Neural progenitor cell (in vitro differentiated cells): ENCODE measurements around the gene PRKAR1A.

Source experiments
- EZH2 ChIP-seq: fragments of 200-600 bp; sonication (generic); IDR thresholded peaks from 2 replicates; pipeline ENCODE4 v1.6.1; 2017; ENCODE audit warnings: antibody characterized with exemption, mild to moderate bottlenecking, moderate library complexity
- EZH2phosphoT487 ChIP-seq: fragments of 200-600 bp; sonication (generic); IDR thresholded peaks from 2 replicates; pipeline ENCODE4 v1.6.1; 2017; ENCODE audit warnings: antibody characterized with exemption
- TF ChIP-seq, protein P1 (sequence below): fragments of 200-600 bp; sonication (generic); IDR thresholded peaks from 2 replicates; pipeline ENCODE4 v1.5.1; 2017; ENCODE audit warnings: antibody characterized with exemption, mild to moderate bottlenecking

DNA sequence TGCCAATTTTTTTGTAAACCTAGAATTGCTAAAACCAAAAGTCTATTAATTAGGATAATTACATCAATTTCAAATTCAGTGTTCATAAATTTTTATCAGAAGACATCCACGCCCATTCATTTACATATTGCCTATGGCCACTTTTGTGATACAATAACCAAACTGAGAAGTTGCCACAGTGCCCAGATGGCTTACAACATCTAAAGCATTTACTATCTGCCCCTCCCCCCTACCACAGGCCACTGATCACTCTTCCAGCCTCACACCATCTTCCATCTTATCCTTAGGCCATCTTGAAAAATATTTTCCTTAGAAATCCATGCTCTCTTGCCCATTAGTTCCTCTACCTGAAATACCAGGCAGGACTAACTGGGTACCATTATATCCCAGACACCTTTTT is 6.3 kb upstream of the PRKAR1A start:
- TF ChIP-seq, protein P1, sequence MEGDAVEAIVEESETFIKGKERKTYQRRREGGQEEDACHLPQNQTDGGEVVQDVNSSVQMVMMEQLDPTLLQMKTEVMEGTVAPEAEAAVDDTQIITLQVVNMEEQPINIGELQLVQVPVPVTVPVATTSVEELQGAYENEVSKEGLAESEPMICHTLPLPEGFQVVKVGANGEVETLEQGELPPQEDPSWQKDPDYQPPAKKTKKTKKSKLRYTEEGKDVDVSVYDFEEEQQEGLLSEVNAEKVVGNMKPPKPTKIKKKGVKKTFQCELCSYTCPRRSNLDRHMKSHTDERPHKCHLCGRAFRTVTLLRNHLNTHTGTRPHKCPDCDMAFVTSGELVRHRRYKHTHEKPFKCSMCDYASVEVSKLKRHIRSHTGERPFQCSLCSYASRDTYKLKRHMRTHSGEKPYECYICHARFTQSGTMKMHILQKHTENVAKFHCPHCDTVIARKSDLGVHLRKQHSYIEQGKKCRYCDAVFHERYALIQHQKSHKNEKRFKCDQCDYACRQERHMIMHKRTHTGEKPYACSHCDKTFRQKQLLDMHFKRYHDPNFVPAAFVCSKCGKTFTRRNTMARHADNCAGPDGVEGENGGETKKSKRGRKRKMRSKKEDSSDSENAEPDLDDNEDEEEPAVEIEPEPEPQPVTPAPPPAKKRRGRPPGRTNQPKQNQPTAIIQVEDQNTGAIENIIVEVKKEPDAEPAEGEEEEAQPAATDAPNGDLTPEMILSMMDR = no peak
- TF ChIP-seq EZH2phosphoT487 (no peak), EZH2 (no peak)
